OCI-LY3 (cell line): ENCODE results near the gene NRP1.

Experiments used
- H2AFZ ChIP-seq: fragments of 200-600, 300-600 bp; shearing (Covaris generic); 2 replicates; pipeline ENCODE4 v1.6.0; 2014; ENCODE audit warnings: antibody characterized with exemption, low read depth, low read length
- H3K27ac ChIP-seq: fragments of 200-600, 300-600 bp; sonication (generic); 2 replicates; pipeline ENCODE4 v1.5.1; 2014; ENCODE audit warnings: mild to moderate bottlenecking, low read length, moderate library complexity, mixed read lengths
- H3K27me3 ChIP-seq: fragments of 200-600, 300-600 bp; sonication (generic); 2 replicates; pipeline ENCODE4 v1.6.1; 2014; ENCODE audit warnings: low read depth, low read length, mixed read lengths
- H3K36me3 ChIP-seq: fragments of 200-600, 300-600 bp; sonication (generic); replicated peaks from 2 replicates; pipeline ENCODE3; 2014; ENCODE audit warnings: low read depth, low read length, mixed read lengths
- H3K4me1 ChIP-seq: fragments of 300-600, 200-600 bp; sonication (generic); 2 replicates; pipeline ENCODE4 v1.6.1; 2014; ENCODE audit warnings: low read length, mixed read lengths
- H3K4me2 ChIP-seq: fragments of 200-600, 300-600 bp; sonication (generic); 2 replicates; pipeline ENCODE4 v1.6.1; 2014; ENCODE audit warnings: low read length, mixed read lengths
- H3K4me3 ChIP-seq: fragments of 300-600, 200-600 bp; sonication (generic); 2 replicates; pipeline ENCODE4 v1.5.1; 2014; ENCODE audit warnings: antibody characterized with exemption, mild to moderate bottlenecking, low read length, moderate library complexity
- H3K79me2 ChIP-seq: fragments of 300-600, 200-600 bp; shearing (Covaris generic); 2 replicates; pipeline ENCODE4 v1.6.1; 2014; ENCODE audit warnings: mild to moderate bottlenecking, low read length, mixed read lengths
- H3K9ac ChIP-seq: fragments of 300-600, 200-600 bp; shearing (Covaris generic); 2 replicates; pipeline ENCODE4 v1.6.0; 2014; ENCODE audit warnings: mild to moderate bottlenecking, low read length, moderate library complexity
- H3K9me3 ChIP-seq: fragments of 200-600, 300-600 bp; shearing (Covaris generic); 2 replicates; pipeline ENCODE4 v1.6.1; 2014; ENCODE audit warnings: low read length, mixed read lengths; ENCODE audit not compliant: insufficient read depth
- H4K20me1 ChIP-seq: fragments of 200-600, 300-600 bp; sonication (generic); 2 replicates; pipeline ENCODE4 v1.6.1; 2016; ENCODE audit warnings: low read length, mixed read lengths; ENCODE audit not compliant: insufficient read depth
- EZH2phosphoT487 ChIP-seq: fragments of 200-600 bp; shearing (Covaris generic); IDR thresholded peaks from 2 replicates; pipeline ENCODE4 v1.6.1; 2018; ENCODE audit warnings: antibody characterized with exemption, mixed run types, low read depth
- TF ChIP-seq, protein P1 (sequence below): fragments of 200-600, 300-600 bp; sonication (generic); IDR thresholded peaks from 2 replicates; pipeline ENCODE4 v1.5.1; 2014; ENCODE audit warnings: antibody characterized with exemption, low read length, low read depth

Gene NRP1

DNA sequence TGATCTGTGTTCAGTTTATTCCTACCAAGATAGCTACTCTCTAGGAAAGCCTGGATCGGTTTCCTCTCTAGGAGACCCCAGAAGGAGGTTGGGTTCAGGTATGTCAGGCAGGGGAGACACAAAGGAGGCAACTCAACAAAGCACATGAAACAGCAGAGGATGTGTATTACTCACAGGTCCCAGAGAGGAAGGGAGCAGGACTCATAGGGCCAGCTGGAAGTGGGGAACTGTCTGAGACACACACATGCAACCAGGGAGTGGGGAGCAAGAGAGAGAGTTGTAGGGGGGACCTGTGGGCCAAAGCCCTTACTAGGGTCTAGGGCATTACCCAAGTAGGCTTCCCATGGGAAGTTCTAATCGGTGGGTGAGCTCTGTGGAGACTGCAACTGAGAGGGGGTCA lies 10.2 kb upstream of the NRP1 start:
- H3K36me3 ChIP-seq = no peaks in the 10 kb centered on the region
- no peaks in the 10 kb centered on the region for H3K27me3 ChIP-seq
- no peak overlapping the region for H3K4me3 ChIP-seq
- TF ChIP-seq EZH2phosphoT487 = no peak
- TF ChIP-seq, protein P1, sequence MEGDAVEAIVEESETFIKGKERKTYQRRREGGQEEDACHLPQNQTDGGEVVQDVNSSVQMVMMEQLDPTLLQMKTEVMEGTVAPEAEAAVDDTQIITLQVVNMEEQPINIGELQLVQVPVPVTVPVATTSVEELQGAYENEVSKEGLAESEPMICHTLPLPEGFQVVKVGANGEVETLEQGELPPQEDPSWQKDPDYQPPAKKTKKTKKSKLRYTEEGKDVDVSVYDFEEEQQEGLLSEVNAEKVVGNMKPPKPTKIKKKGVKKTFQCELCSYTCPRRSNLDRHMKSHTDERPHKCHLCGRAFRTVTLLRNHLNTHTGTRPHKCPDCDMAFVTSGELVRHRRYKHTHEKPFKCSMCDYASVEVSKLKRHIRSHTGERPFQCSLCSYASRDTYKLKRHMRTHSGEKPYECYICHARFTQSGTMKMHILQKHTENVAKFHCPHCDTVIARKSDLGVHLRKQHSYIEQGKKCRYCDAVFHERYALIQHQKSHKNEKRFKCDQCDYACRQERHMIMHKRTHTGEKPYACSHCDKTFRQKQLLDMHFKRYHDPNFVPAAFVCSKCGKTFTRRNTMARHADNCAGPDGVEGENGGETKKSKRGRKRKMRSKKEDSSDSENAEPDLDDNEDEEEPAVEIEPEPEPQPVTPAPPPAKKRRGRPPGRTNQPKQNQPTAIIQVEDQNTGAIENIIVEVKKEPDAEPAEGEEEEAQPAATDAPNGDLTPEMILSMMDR = no peak
- H2AFZ ChIP-seq = no peak overlapping the region
- H3K4me1 ChIP-seq = no peaks in the 10 kb centered on the region
- no peak overlapping the region for H3K9ac ChIP-seq
- no peaks in the 10 kb centered on the region for H3K79me2 ChIP-seq
- H3K9me3 ChIP-seq = no peaks in the 10 kb centered on the region
- H4K20me1 ChIP-seq = no peaks in the 10 kb centered on the region
- H3K4me2 ChIP-seq = no peak overlapping the region
- H3K27ac ChIP-seq = no peak overlapping the region

DNA sequence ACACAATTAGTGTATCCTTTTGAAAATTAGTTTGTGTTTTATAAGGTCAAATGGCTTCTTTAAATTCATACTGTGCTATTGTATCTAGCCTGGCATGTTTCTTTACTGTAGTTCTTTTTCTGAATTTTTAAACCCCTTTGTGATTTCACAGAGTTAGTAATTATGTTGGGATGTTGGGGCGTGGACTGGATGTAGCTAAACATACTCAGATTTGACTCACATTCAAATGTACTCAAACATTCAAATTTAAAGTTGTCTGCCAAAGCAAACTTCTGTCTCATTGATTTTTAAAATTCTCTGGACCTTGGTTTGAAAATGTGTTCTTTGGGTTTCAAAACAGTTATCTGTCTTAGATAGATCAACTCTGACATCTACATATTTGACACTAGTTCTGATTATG lies 7.2 kb upstream of the NRP1 start:
- H2AFZ ChIP-seq = no peak overlapping the region
- no peak for TF ChIP-seq EZH2phosphoT487
- TF ChIP-seq, protein P1 = no peak
- no peaks in the 10 kb centered on the region for H3K27me3 ChIP-seq
- H3K4me3 ChIP-seq = no peak overlapping the region
- no peaks in the 10 kb centered on the region for H3K4me1 ChIP-seq
- no peak overlapping the region for H3K4me2 ChIP-seq
- H3K27ac ChIP-seq = no peak overlapping the region
- no peaks in the 10 kb centered on the region for H3K36me3 ChIP-seq
- no peaks in the 10 kb centered on the region for H4K20me1 ChIP-seq
- no peak overlapping the region for H3K9ac ChIP-seq
- H3K79me2 ChIP-seq = no peaks in the 10 kb centered on the region
- no peaks in the 10 kb centered on the region for H3K9me3 ChIP-seq

DNA sequence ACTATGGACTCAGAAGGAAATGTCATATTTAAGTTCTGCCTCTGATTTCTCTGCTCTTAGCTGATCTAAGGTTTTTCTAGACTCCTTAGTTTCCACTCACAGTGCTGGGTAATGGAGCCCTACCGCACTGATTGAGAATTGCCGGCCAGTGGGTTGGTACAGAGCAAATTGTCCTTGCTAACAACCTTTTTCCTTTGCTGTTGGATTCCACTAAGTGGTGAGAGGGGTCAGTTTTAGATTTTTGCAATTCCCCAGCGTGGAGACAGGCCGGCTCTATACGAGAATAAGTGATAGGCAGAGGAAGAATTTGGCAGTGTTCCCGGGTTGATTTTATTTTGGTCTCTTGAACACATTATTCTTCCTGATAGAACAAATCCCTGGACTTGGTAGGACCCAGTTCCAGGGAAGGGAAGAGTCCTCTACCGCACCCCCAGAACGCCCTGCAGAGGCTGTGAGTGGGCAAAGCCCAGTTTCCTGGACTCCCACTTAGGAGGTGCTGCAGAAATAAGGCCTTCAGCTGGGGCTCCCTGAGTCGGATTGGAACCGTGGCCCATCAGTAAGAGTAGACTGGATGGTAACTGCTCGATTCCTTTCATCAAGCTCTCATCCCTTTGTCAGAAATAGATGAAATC lies 3.0 kb upstream of the NRP1 start:
- Histone ChIP-seq H3K9ac (no peak overlapping the region), H3K4me3 (no peak overlapping the region), H3K36me3 (no peaks in the 10 kb centered on the region), H3K4me2 (no peak overlapping the region), H3K9me3 (no peaks in the 10 kb centered on the region), H3K79me2 (no peaks in the 10 kb centered on the region), H2AFZ (no peak overlapping the region), H3K27me3 (no peaks in the 10 kb centered on the region), H3K27ac (no peak overlapping the region), H3K4me1 (no peaks in the 10 kb centered on the region), H4K20me1 (no peaks in the 10 kb centered on the region)
- TF ChIP-seq EZH2phosphoT487 = no peak
- TF ChIP-seq, protein P1 = no peak

DNA sequence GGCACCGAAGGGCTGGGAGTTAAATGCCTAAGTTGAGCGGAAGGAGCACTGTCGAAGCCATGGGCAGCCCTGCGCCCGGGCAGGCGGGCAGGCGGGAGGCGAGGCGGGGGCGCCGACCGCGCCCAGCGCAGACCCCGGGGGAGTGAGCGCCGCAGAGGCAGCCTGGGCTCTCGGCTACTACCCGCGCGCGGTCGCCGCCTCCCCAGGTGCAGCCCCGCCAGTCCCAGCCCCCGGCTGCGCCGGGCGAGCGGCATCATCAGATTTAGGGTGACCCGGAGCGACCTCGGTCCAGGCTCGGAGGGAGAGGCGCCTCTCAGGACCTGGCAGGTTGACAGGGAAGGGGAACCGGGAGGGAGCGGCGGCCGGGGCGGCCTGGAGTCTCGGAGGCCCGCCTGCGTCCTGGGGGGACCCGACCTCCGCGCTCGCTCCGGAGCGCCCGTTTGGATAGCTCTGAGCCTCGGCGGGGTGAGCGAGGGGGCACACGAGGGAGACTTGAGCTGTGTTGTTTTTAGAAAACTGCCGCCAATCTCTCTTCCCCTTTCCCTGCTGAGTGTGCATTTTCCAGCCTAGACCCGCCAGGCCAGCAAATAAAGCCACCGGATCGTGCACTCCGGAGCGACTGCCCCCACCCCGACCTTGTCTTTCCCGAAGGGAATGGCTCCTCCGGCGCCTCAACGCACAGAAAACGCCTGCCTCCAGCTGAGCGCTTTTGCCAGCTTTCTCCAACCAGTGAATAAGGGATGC lies 2.3 kb upstream of the NRP1 start:
- Histone ChIP-seq H4K20me1 (no peaks in the 10 kb centered on the region), H3K4me2 (no peak overlapping the region), H3K27me3 (no peaks in the 10 kb centered on the region), H3K27ac (no peak overlapping the region), H3K4me3 (no peak overlapping the region), H3K36me3 (no peaks in the 10 kb centered on the region), H3K9me3 (no peaks in the 10 kb centered on the region), H3K79me2 (no peaks in the 10 kb centered on the region), H3K9ac (no peak overlapping the region), H2AFZ (no peak overlapping the region), H3K4me1 (no peaks in the 10 kb centered on the region)
- TF ChIP-seq EZH2phosphoT487 = no peak
- TF ChIP-seq, protein P1 = no peak
